ENCODE data around the gene FAM240A.

FAM240A gene

GRCh38 chr3:46665763-46666452 lies 53.6 kb downstream of the FAM240A start:
- no peak for TF ChIP-seq CTCF (conservative IDR thresholded peaks at IDR 0.05; ENCODE audit: control insufficient read depth, insufficient read depth, low read depth, low read length)
- no peak overlapping the region for H3K4me3 ChIP-seq (ENCODE audit: control insufficient read depth, low read depth, low read length)
- no peak for DNase-seq (ENCODE audit: low read depth)

DNA sequence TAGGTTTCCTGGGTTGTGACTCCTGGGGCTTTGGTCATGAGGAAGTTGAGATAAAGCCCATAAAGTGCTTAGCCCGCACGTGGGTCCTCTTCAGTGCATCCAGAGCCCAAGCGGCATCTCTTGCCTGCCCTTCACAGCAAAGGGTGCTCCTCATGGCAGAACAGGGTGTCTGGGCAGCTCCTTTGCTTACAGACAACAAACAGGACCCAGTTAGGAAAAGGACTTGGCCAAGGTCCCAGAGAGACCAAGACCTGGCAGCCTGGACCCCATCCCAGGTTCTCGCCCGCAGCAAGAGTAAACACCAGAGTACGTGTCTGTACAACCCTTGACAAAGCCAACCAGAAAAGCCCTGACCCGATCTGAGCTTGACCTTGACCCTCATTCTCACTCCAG lies 54.1 kb downstream of the FAM240A start:
- H3K4me3 ChIP-seq (ENCODE audit: control insufficient read depth, low read depth, low read length), result no peak overlapping the region
- TF ChIP-seq CTCF (conservative IDR thresholded peaks at IDR 0.05; ENCODE audit: control insufficient read depth, insufficient read depth, low read depth, low read length), result no peak
- DNase-seq (ENCODE audit: low read depth), result no peak

DNA sequence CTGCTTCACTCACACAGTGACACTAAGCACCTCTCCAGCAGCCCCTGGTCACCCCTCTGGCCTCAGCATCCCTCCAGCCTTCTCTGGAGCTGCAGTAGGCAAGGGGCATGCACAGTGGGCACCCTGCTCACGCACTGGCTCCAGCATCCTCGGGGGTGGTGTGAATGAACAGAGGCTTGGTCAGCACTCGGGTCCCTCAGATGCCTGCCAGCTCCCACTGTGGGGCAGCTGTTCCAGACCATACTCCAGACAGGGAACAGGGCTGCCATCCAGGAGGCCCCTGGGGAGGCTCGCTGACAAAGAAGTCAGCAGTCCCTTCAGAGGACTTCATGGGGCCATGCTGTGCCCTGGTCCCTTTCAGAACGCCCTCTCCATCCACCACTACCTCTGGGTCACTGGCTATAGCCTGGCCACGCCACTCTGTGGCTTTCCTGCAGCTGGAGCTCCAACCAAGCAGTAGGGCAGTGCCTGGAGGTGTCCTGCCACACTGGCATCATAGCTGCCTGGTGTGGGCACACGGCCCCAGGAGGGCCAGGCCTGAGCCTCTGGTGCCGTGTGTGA lies 54.8 kb downstream of the FAM240A start:
- no peak for DNase-seq (ENCODE audit: low read depth)

DNA sequence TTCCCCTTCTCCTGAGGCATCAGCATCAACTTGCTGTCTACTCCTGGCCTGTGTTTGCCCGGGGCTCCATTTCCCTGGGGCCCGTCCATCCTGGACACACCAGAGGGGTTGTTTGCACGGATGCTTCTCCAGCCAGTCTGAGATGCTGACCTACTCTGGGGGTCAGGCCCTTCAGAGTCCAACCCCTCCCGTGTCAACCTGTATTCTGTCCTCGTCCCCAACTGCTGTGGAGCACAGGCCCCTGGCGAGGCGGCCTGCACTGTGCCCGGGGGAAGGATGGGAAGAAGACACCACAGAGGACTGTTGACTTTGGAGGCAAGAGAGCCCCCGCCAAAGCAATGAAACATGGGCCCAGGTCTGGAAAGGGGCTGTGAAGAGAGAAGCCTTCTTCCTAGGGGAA lies 55.3 kb downstream of the FAM240A start:
- TF ChIP-seq CTCF (conservative IDR thresholded peaks at IDR 0.05; ENCODE audit: control insufficient read depth, insufficient read depth, low read depth, low read length), result no peak
- no peak for DNase-seq (ENCODE audit: low read depth)
- no peak overlapping the region for H3K4me3 ChIP-seq (ENCODE audit: control insufficient read depth, low read depth, low read length)

More for the DNA sequence above, 54.8 kb downstream of the FAM240A start:
- no peak for TF ChIP-seq CTCF (conservative IDR thresholded peaks at IDR 0.05; ENCODE audit: control insufficient read depth, insufficient read depth, low read depth, low read length)
- no peak overlapping the region for H3K4me3 ChIP-seq (ENCODE audit: control insufficient read depth, low read depth, low read length)

DNA sequence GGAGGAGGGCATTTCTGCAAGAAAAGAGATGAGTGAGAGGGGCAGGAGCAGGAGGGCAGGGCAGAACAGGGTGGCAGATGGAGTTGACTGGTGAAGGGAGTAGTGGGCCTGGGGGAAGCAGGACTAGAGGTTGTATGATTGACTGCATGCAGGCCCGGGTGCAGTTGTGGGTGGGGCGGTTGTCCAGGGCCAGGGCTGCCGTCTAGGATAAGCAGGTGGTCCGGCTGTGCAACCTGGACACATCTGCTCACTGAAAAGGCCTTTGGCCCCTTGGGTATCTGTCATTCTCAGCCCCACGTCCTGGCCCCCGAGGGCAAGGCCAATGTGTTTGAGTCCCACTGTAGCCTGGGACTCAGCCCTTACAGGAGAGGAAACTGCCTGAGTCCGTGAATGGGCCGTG lies 55.8 kb downstream of the FAM240A start:
- no peak for TF ChIP-seq CTCF (conservative IDR thresholded peaks at IDR 0.05; ENCODE audit: control insufficient read depth, insufficient read depth, low read depth, low read length)
- DNase-seq (ENCODE audit: low read depth), result no peak
- no peak overlapping the region for H3K4me3 ChIP-seq (ENCODE audit: control insufficient read depth, low read depth, low read length)

- H3K4me3 ChIP-seq (ENCODE audit: control insufficient read depth, low read depth, low read length), result no peak overlapping the region
- no peak for DNase-seq (ENCODE audit: low read depth)
- TF ChIP-seq CTCF (conservative IDR thresholded peaks at IDR 0.05; ENCODE audit: control insufficient read depth, insufficient read depth, low read depth, low read length), result no peak
Measured at GRCh38 chr3:46668591-46668990, 56.3 kb downstream of the FAM240A start.
